HCT116 (cell line): ENCODE data around the gene OPN4. TPM values are rescaled to one million over a fixed set of nuclear protein-coding genes. Genes with fewer than 3 reads are reported as not detected.

Source experiments
- ATAC-seq: fragments of 200-7000 bp; cut with Tn5 transposase; 2 replicates; pipeline ENCODE4 v1.9.1; 2020; ENCODE audit warnings: mild to moderate bottlenecking, moderate library complexity
- BruUV-seq: library from RNA; stranded (reverse); fragments of 400-500 nt; replicated peaks from 2 replicates; lab custom pipeline; 2021; lab: Mats Ljungman, UMichigan
- CTCF ChIA-PET: fragments of 300-600 bp; sonication (Branson Sonifier 250); formaldehyde crosslinking; loops from one replicate; lab custom pipeline; 2021; ENCODE audit warnings: antibody characterized with exemption; lab: Charles Lee
- POLR2A ChIA-PET: fragments of 300-600, 350-600 bp; sonication (Branson Sonifier 250); formaldehyde crosslinking; loops from one replicate; lab custom pipeline; 2021; ENCODE audit warnings: antibody characterized with exemption; lab: Charles Lee
- RAD21 ChIA-PET, 2 experiments: fragments of 300-600 bp; sonication (Branson Sonifier 250); formaldehyde crosslinking; loops; one replicate each; lab custom pipeline; 2023; ENCODE audit warnings: low total read pairs in 2 of 2; ENCODE audit not compliant: uncharacterized antibody in 2 of 2, unreplicated experiment in 2 of 2, low non-redundant PET in 1 of 2; lab: Charles Lee
- DNase-seq: peaks from one replicate; pipeline ENCODE4 v3.0.0-alpha.2; 2010; ENCODE audit warnings: low read depth, low spot score
- H2AFZ ChIP-seq: fragments of 200-600 bp; shearing (Covaris generic), sonication (generic); 2 replicates; pipeline ENCODE4 v1.6.1; 2017; ENCODE audit warnings: low read depth, mixed run types, mixed read lengths, antibody characterized with exemption, low read length; ENCODE audit not compliant: poor library complexity, severe bottlenecking
- H3K27ac ChIP-seq: 2 replicates; pipeline ENCODE4 v1.5.1; 2012; ENCODE audit warnings: low read depth, low read length
- H3K27me3 ChIP-seq: fragments of 200-600 bp; sonication (generic); 2 replicates; pipeline ENCODE4 v1.6.1; 2016; ENCODE audit warnings: mixed run types, low read length, mixed read lengths; ENCODE audit not compliant: insufficient read depth
- H3K36me3 ChIP-seq, 2 experiments: fragments of 200-500 bp in 1 of 2; fragments of 200-600 bp in 1 of 2; sonication (Bioruptor generic) in 1 of 2; sonication (generic) in 1 of 2; 2 replicates each; pipeline versions ENCODE4 v1.5.1 to v1.6.1; 2014 to 2016; ENCODE audit warnings: low read length in 2 of 2, inconsistent platforms in 1 of 2, mixed read lengths in 1 of 2, mixed run types in 1 of 2; ENCODE audit not compliant: insufficient read depth in 2 of 2, control insufficient read depth in 1 of 2
- H3K4me1 ChIP-seq, 2 experiments: fragments of 200-600 bp in 1 of 2; sonication (generic) in 1 of 2; 2 replicates each; pipeline versions ENCODE4 v1.5.1 to v1.6.1; 2012 to 2017; ENCODE audit warnings: low read length in 2 of 2, inconsistent platforms in 1 of 2, mild to moderate bottlenecking in 1 of 2, mixed read lengths in 1 of 2, mixed run types in 1 of 2, moderate library complexity in 1 of 2; ENCODE audit not compliant: insufficient read depth in 2 of 2, control insufficient read depth in 1 of 2
- H3K4me2 ChIP-seq: fragments of 200-600 bp; sonication (generic); 2 replicates; pipeline ENCODE4 v1.6.1; 2017; ENCODE audit warnings: mixed run types, low read length, mixed read lengths
- H3K4me3 ChIP-seq, 2 experiments: fragments of 200-600 bp in 1 of 2; sonication (generic) in 1 of 2; replicated peaks in 1 of 2; 2 replicates each; pipeline ENCODE4 v1.5.1; 2011 to 2016; ENCODE audit warnings: low read length in 2 of 2, control low read depth in 1 of 2, low read depth in 1 of 2, mild to moderate bottlenecking in 1 of 2, mixed read lengths in 1 of 2, mixed run types in 1 of 2
- H3K79me2 ChIP-seq: fragments of 200-600 bp; sonication (generic); 2 replicates; pipeline ENCODE4 v1.6.1; 2017; ENCODE audit warnings: mild to moderate bottlenecking, mixed run types, low read length, moderate library complexity, mixed read lengths; ENCODE audit not compliant: insufficient read depth
- H3K9ac ChIP-seq: fragments of 200-600 bp; sonication (generic); 2 replicates; pipeline ENCODE4 v1.6.1; 2016; ENCODE audit warnings: low read length, mixed read lengths
- H3K9me2 ChIP-seq: fragments of 200-600 bp; sonication (generic), shearing (Covaris generic); 2 replicates; pipeline ENCODE4 v1.6.1; 2017; ENCODE audit warnings: mixed run types, mild to moderate bottlenecking, moderate library complexity; ENCODE audit not compliant: insufficient read depth
- H3K9me3 ChIP-seq, 2 experiments: fragments of 200-500 bp in 1 of 2; fragments of 200-600 bp in 1 of 2; sonication (Bioruptor generic) in 1 of 2; sonication (generic) in 1 of 2; 2 replicates each; pipeline ENCODE4 v1.6.1; 2014 to 2017; ENCODE audit warnings: low read length in 2 of 2, mixed read lengths in 2 of 2, inconsistent platforms in 1 of 2, low read depth in 1 of 2, mild to moderate bottlenecking in 1 of 2, mixed run types in 1 of 2, moderate library complexity in 1 of 2; ENCODE audit not compliant: control insufficient read depth in 1 of 2, insufficient read depth in 1 of 2
- H4K20me1 ChIP-seq: fragments of 200-600 bp; sonication (generic), shearing (Covaris generic); 2 replicates; pipeline ENCODE4 v1.6.1; 2017; ENCODE audit warnings: mixed run types, mild to moderate bottlenecking, moderate library complexity; ENCODE audit not compliant: insufficient read depth
- CBX3 ChIP-seq: IDR thresholded peaks from 2 replicates; pipeline ENCODE4 v1.6.1; 2012; ENCODE audit warnings: low read depth
- EZH2 ChIP-seq: fragments of 200-600 bp; sonication (generic); IDR thresholded peaks from 2 replicates; pipeline ENCODE4 v1.6.1; 2017; ENCODE audit warnings: antibody characterized with exemption, mixed run types
- EZH2phosphoT487 ChIP-seq: fragments of 200-600 bp; IDR thresholded peaks from 2 replicates; pipeline ENCODE4 v1.6.1; 2018; ENCODE audit warnings: antibody characterized with exemption, borderline replicate concordance
- JUND ChIP-seq: IDR thresholded peaks from 2 replicates; pipeline ENCODE4 v1.6.1; 2012
- RAD21 ChIP-seq: IDR thresholded peaks from 2 replicates; pipeline ENCODE4 v1.6.1; 2012; ENCODE audit warnings: low read depth, mild to moderate bottlenecking
- REST ChIP-seq: IDR thresholded peaks from 2 replicates; pipeline ENCODE4 v1.6.1; 2012; ENCODE audit warnings: low read depth
- SP1 ChIP-seq: IDR thresholded peaks from 2 replicates; pipeline ENCODE4 v1.6.1; 2012; ENCODE audit warnings: low read depth
- TCF7L2 ChIP-seq: IDR thresholded peaks from 2 replicates; pipeline ENCODE4 v1.7.0; 2011; ENCODE audit warnings: borderline replicate concordance, inconsistent platforms; ENCODE audit not compliant: insufficient read depth, insufficient read length; ENCODE audit errors: extremely low read depth
- YY1 ChIP-seq: IDR thresholded peaks from 2 replicates; pipeline ENCODE4 v1.6.1; 2011; ENCODE audit warnings: low read length, low read depth, moderate library complexity, mild to moderate bottlenecking; ENCODE audit not compliant: insufficient replicate concordance; ENCODE audit errors: extremely low read depth
- ZFX ChIP-seq: fragments of 450-650 bp; IDR thresholded peaks from 2 replicates; pipeline ENCODE4 v1.6.1; 2017
- intact Hi-C: fragments of 100-400 bp; cut with micrococcal nuclease; formaldehyde crosslinking; loops from 2 replicates; pipeline ENCODE4 v1.10.0; 2022
- total RNA-seq: library from RNA; stranded (reverse); gene quantifications from one replicate; pipeline ENCODE4 v1.2.1, GENCODE V29; 2021; ENCODE audit not compliant: unreplicated experiment
- TF ChIP-seq, protein P1 (sequence below), 3 experiments: fragments of 200-600 bp in 1 of 3; sonication (generic) in 1 of 3; IDR thresholded peaks in 2 of 3; conservative IDR thresholded peaks in 1 of 3; 2 replicates each; pipeline ENCODE4 v1.5.1; 2012 to 2017; ENCODE audit warnings: low read depth in 2 of 3, low read length in 2 of 3, antibody characterized with exemption in 1 of 3, borderline replicate concordance in 1 of 3, control low read depth in 1 of 3, mild to moderate bottlenecking in 1 of 3, mixed read lengths in 1 of 3, mixed run types in 1 of 3, moderate library complexity in 1 of 3; ENCODE audit not compliant: insufficient read depth in 1 of 3
- TF ChIP-seq, protein P2 (sequence below): IDR thresholded peaks from 2 replicates; pipeline ENCODE4 v1.6.1; 2011; ENCODE audit warnings: mild to moderate bottlenecking, low read length, moderate library complexity; ENCODE audit not compliant: insufficient replicate concordance; ENCODE audit errors: extremely low read depth

Gene OPN4
- total RNA-seq, 1 experiment from 2014 or later: not detected

GRCh38 chr10:86657011-86657395 lies 2.7 kb downstream of the OPN4 start:
- Histone ChIP-seq H3K4me3 (no peak overlapping the region), H3K36me3 (no peaks in the 10 kb centered on the region), H3K79me2 (no peaks in the 10 kb centered on the region), H2AFZ (no peak overlapping the region), H4K20me1 (no peaks in the 10 kb centered on the region), H3K27me3 (no peaks in the 10 kb centered on the region), H3K4me2 (no peak overlapping the region), H3K4me1 (peaks cover 0 to 7% of the 10 kb centered on the region in 2 experiments; a peak in 1 of 4 replicates), H3K9ac (no peak overlapping the region), H3K27ac (no peak overlapping the region), H3K9me2 (no peaks in the 10 kb centered on the region), H3K9me3 (no peaks in the 10 kb centered on the region)
- BruUV-seq: no TSS peak
- ChIA-PET CTCF (no interaction called here), RAD21 (no interaction called here), POLR2A (no interaction called here)
- ATAC-seq: no peak
- no peak for DNase-seq
- TF ChIP-seq CBX3 (no peak), JUND (no peak)
- TF ChIP-seq, protein P1, sequence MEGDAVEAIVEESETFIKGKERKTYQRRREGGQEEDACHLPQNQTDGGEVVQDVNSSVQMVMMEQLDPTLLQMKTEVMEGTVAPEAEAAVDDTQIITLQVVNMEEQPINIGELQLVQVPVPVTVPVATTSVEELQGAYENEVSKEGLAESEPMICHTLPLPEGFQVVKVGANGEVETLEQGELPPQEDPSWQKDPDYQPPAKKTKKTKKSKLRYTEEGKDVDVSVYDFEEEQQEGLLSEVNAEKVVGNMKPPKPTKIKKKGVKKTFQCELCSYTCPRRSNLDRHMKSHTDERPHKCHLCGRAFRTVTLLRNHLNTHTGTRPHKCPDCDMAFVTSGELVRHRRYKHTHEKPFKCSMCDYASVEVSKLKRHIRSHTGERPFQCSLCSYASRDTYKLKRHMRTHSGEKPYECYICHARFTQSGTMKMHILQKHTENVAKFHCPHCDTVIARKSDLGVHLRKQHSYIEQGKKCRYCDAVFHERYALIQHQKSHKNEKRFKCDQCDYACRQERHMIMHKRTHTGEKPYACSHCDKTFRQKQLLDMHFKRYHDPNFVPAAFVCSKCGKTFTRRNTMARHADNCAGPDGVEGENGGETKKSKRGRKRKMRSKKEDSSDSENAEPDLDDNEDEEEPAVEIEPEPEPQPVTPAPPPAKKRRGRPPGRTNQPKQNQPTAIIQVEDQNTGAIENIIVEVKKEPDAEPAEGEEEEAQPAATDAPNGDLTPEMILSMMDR (IDR thresholded peaks at IDR 0.05 in 2 of 3, conservative IDR thresholded peaks at IDR 0.05 in 1 of 3; ENCODE audit: borderline replicate concordance in 1 of 3, insufficient read depth in 1 of 3, low read depth in 2 of 3, low read length in 2 of 3): no peak
- intact Hi-C loops: no loop called here

GRCh38 chr10:86657396-86658011 lies 3.2 kb downstream of the OPN4 start:
- ChIA-PET RAD21 (no interaction called here), CTCF (no interaction called here), POLR2A (no interaction called here)
- Histone ChIP-seq H3K79me2 (no peaks in the 10 kb centered on the region), H3K9me3 (no peaks in the 10 kb centered on the region), H3K4me2 (no peak overlapping the region), H2AFZ (no peak overlapping the region), H3K27me3 (no peaks in the 10 kb centered on the region), H3K27ac (no peak overlapping the region), H3K4me3 (no peak overlapping the region), H3K4me1 (peaks cover 0 to 7% of the 10 kb centered on the region in 2 experiments; a peak in 1 of 4 replicates), H4K20me1 (no peaks in the 10 kb centered on the region), H3K9ac (no peak overlapping the region), H3K36me3 (no peaks in the 10 kb centered on the region), H3K9me2 (no peaks in the 10 kb centered on the region)
- ATAC-seq (no peak), DNase-seq (no peak)
- intact Hi-C loops: no loop called here
- no TSS peak for BruUV-seq
- no peak for TF ChIP-seq YY1
- no peak for TF ChIP-seq SP1
- no peak for TF ChIP-seq JUND
- no peak for TF ChIP-seq ZFX
- TF ChIP-seq REST: no peak
- TF ChIP-seq EZH2: no peak
- no peak for TF ChIP-seq RAD21
- no peak for TF ChIP-seq EZH2phosphoT487
- TF ChIP-seq, protein P2, sequence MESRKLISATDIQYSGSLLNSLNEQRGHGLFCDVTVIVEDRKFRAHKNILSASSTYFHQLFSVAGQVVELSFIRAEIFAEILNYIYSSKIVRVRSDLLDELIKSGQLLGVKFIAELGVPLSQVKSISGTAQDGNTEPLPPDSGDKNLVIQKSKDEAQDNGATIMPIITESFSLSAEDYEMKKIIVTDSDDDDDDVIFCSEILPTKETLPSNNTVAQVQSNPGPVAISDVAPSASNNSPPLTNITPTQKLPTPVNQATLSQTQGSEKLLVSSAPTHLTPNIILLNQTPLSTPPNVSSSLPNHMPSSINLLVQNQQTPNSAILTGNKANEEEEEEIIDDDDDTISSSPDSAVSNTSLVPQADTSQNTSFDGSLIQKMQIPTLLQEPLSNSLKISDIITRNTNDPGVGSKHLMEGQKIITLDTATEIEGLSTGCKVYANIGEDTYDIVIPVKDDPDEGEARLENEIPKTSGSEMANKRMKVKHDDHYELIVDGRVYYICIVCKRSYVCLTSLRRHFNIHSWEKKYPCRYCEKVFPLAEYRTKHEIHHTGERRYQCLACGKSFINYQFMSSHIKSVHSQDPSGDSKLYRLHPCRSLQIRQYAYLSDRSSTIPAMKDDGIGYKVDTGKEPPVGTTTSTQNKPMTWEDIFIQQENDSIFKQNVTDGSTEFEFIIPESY: no peak
- no peak for TF ChIP-seq TCF7L2
